IMR-90 (cell line): ENCODE data around the gene RASGRP1. TPM values are rescaled to one million over a fixed set of nuclear protein-coding genes. Genes with fewer than 3 reads are reported as not detected.

ENCODE experiments used
- ATAC-seq: fragments of 200-7000 bp; cut with Tn5 transposase; 2 replicates; pipeline ENCODE4 v1.9.1; 2020; ENCODE audit warnings: low read depth, mild to moderate bottlenecking, moderate library complexity
- BruUV-seq: library from RNA; stranded (reverse); fragments of 400-500 nt; replicated peaks from 2 replicates; lab custom pipeline; 2021; lab: Mats Ljungman, UMichigan
- CTCF ChIA-PET: fragments of 300-600 bp; formaldehyde crosslinking; extraction: SDS; loops from one replicate; lab custom pipeline; 2021; ENCODE audit warnings: antibody characterized with exemption; lab: Yijun Ruan, JAX
- POLR2A ChIA-PET: fragments of 300-600 bp; sonication (Branson Sonifier 250); formaldehyde crosslinking; loops from one replicate; lab custom pipeline; 2022; ENCODE audit warnings: antibody characterized with exemption; ENCODE audit not compliant: unreplicated experiment; lab: Charles Lee
- DNase-seq: peaks from one replicate; pipeline ENCODE4 v3.0.0; 2013
- H2AFZ ChIP-seq: replicated peaks from 2 replicates; pipeline ENCODE3; 2013; ENCODE audit warnings: low read length, mild to moderate bottlenecking; ENCODE audit not compliant: poor library complexity
- H2AK5ac ChIP-seq: 2 replicates; pipeline ENCODE4 v1.6.1; 2013; ENCODE audit warnings: low read depth, low read length, inconsistent platforms
- H2AK9ac ChIP-seq: replicated peaks from 2 replicates; pipeline ENCODE3; 2013; ENCODE audit warnings: mild to moderate bottlenecking, low read depth, low read length, moderate library complexity; ENCODE audit not compliant: poor library complexity
- H2BK120ac ChIP-seq: 2 replicates; pipeline ENCODE4 v1.6.1; 2013; ENCODE audit warnings: low read depth, low read length, inconsistent platforms
- H2BK15ac ChIP-seq: 3 replicates; pipeline ENCODE4 v1.6.1; 2013; ENCODE audit warnings: low read depth, low read length, inconsistent platforms
- H2BK20ac ChIP-seq: 2 replicates; pipeline ENCODE4 v1.6.1; 2013; ENCODE audit warnings: low read depth, mild to moderate bottlenecking, inconsistent platforms, low read length, moderate library complexity
- H2BK5ac ChIP-seq: 2 replicates; pipeline ENCODE4 v1.6.1; 2013; ENCODE audit warnings: mild to moderate bottlenecking, low read depth, low read length, inconsistent platforms; ENCODE audit not compliant: poor library complexity, severe bottlenecking
- H3K14ac ChIP-seq: replicated peaks from 2 replicates; pipeline ENCODE4 v1.6.1; 2013; ENCODE audit warnings: low read depth, low read length, inconsistent platforms
- H3K18ac ChIP-seq: 2 replicates; pipeline ENCODE4 v1.6.1; 2013; ENCODE audit warnings: low read depth, low read length, control low read depth
- H3K23ac ChIP-seq: 2 replicates; pipeline ENCODE4 v1.6.1; 2013; ENCODE audit warnings: low read depth, low read length, inconsistent platforms
- H3K27ac ChIP-seq: 2 replicates; pipeline ENCODE4 v1.5.1; 2013; ENCODE audit warnings: mild to moderate bottlenecking, control low read depth, low read length; ENCODE audit not compliant: insufficient read depth
- H3K27me3 ChIP-seq: 2 replicates; pipeline ENCODE4 v1.6.1; 2013; ENCODE audit warnings: low read length; ENCODE audit not compliant: control insufficient read depth, insufficient read depth
- H3K36me3 ChIP-seq: 2 replicates; pipeline ENCODE4 v1.6.1; 2013; ENCODE audit warnings: low read length, mixed read lengths; ENCODE audit not compliant: control insufficient read depth, insufficient read depth
- H3K4ac ChIP-seq: 2 replicates; pipeline ENCODE4 v1.6.1; 2013; ENCODE audit warnings: low read depth, low read length, inconsistent platforms
- H3K4me1 ChIP-seq: 2 replicates; pipeline ENCODE4 v1.6.1; 2013; ENCODE audit warnings: low read length, mixed read lengths; ENCODE audit not compliant: control insufficient read depth, insufficient read depth
- H3K4me2 ChIP-seq: 2 replicates; pipeline ENCODE4 v1.6.1; 2013; ENCODE audit warnings: low read depth, mild to moderate bottlenecking, control low read depth, low read length, moderate library complexity
- H3K4me3 ChIP-seq: 2 replicates; pipeline ENCODE4 v1.5.1; 2013; ENCODE audit warnings: low read depth, mild to moderate bottlenecking, control low read depth, low read length, moderate library complexity; ENCODE audit not compliant: insufficient read depth
- H3K56ac ChIP-seq: 2 replicates; pipeline ENCODE4 v1.6.1; 2013; ENCODE audit warnings: low read length, inconsistent platforms; ENCODE audit not compliant: insufficient read depth; ENCODE audit errors: extremely low read depth
- H3K79me1 ChIP-seq, 2 experiments: 2 replicates each; pipeline ENCODE4 v1.6.1; 2013; ENCODE audit warnings: low read length in 2 of 2, inconsistent platforms in 1 of 2, low read depth in 1 of 2
- H3K9ac ChIP-seq: 2 replicates; pipeline ENCODE4 v1.6.1; 2013; ENCODE audit warnings: low read depth, low read length, control low read depth
- H3K9me1 ChIP-seq: 2 replicates; pipeline ENCODE4 v1.6.1; 2013; ENCODE audit warnings: low read length, inconsistent platforms; ENCODE audit not compliant: insufficient read depth
- H3K9me3 ChIP-seq: 2 replicates; pipeline ENCODE4 v1.6.1; 2013; ENCODE audit warnings: low read length; ENCODE audit not compliant: control insufficient read depth, insufficient read depth
- H4K20me1 ChIP-seq: 2 replicates; pipeline ENCODE4 v1.6.1; 2013; ENCODE audit warnings: low read length, inconsistent platforms; ENCODE audit not compliant: insufficient read depth
- H4K5ac ChIP-seq: 2 replicates; pipeline ENCODE4 v1.6.1; 2013; ENCODE audit warnings: mild to moderate bottlenecking, low read depth, low read length, control low read depth
- H4K8ac ChIP-seq, 2 experiments: 2 replicates each; pipeline ENCODE4 v1.6.1; 2013; ENCODE audit warnings: low read depth in 2 of 2, low read length in 2 of 2, control low read depth in 1 of 2, inconsistent platforms in 1 of 2
- H4K91ac ChIP-seq: 2 replicates; pipeline ENCODE4 v1.6.1; 2013; ENCODE audit warnings: low read depth, low read length, inconsistent platforms; ENCODE audit not compliant: insufficient read depth
- BHLHE40 ChIP-seq: fragments of 150-350 bp; IDR thresholded peaks from 2 replicates; pipeline ENCODE4 v1.6.1; 2016; ENCODE audit warnings: mild to moderate bottlenecking, low read depth, low read length
- FOS ChIP-seq: fragments of 150-350 bp; IDR thresholded peaks from 2 replicates; pipeline ENCODE4 v1.6.1; 2016; ENCODE audit warnings: low read depth, low read length
- MXI1 ChIP-seq: IDR thresholded peaks from 2 replicates; pipeline ENCODE4 v1.6.1; 2012; ENCODE audit warnings: low read depth, mild to moderate bottlenecking, low read length, moderate library complexity, borderline replicate concordance
- RAD21 ChIP-seq: IDR thresholded peaks from 2 replicates; pipeline ENCODE4 v1.6.1; 2012; ENCODE audit warnings: low read length, improper control_type of control experiment
- WGBS, 2 experiments: methylation state at CpG; one replicate each; pipeline versions ENCODE4 v1.1.5 to v1.1.7; 2013; ENCODE audit warnings: missing lambda C conversion rate in 2 of 2; ENCODE audit not compliant: insufficient read length in 1 of 2; ENCODE audit errors: extremely low coverage in 2 of 2; 5-methylcytosine and 5-hydroxymethylcytosine counted together
- dilution Hi-C: fragments of 300-500 bp; cut with HindIII; formaldehyde crosslinking; loops from one replicate; pipeline ENCODE4 v1.14.3; 2018; ENCODE audit warnings: low sequenced_read_pairs; ENCODE audit not compliant: unreplicated experiment
- in situ Hi-C: fragments of 300-500 bp; cut with MboI; formaldehyde crosslinking; loops from 3 replicates; pipeline ENCODE4 v1.14.3; 2019; ENCODE audit warnings: low sequenced_read_pairs, inconsistent platforms, mixed read lengths
- intact Hi-C: fragments of 100-400 bp; cut with micrococcal nuclease; formaldehyde crosslinking; loops from 2 replicates; pipeline ENCODE4 v1.10.0; 2022
- polyA plus RNA-seq, 3 experiments: library from polyadenylated mRNA; depleted of rRNA; stranded (reverse); fragments of >200 nt; gene quantifications; 2 replicates each; pipeline ENCODE4 v1.2.3, GENCODE V29; 2012; ENCODE audit warnings: low replicate concordance in 1 of 3
- total RNA-seq: library from RNA; depleted of rRNA; stranded (reverse); fragments of >200 nt; gene quantifications from 2 replicates; pipeline ENCODE4 v1.2.3, GENCODE V29; 2012
- TF ChIP-seq, protein P1 (sequence below): fragments of 150-350 bp; IDR thresholded peaks from 2 replicates; pipeline ENCODE4 v1.6.1; 2016; ENCODE audit warnings: low read depth, mild to moderate bottlenecking, low read length, moderate library complexity, borderline replicate concordance

Gene RASGRP1
- total and polyA plus RNA-seq, 2 of the 4 experiments (the other 2 are of a cell fraction), result 1.4 to 3.2 TPM

DNA sequence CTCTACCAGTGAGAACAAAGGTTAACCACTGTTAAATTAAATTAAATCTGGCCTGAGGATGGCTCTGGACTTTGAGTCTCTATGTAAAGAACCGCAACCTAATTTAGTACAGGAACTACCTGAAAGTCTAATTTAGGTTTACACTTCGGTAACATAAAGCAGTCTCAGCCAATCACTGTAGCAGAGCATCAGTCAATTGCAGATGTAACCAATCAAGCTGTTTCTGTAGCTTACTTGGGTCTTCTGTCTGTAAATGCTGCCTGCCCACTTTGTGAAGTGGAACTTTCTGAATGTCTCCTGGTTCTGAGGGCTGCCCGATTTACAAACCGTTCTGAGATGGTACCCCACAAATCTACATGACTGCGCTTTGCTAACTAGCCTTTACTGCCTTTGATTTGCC lies 39.1 kb upstream of the RASGRP1 start:
- Histone ChIP-seq H3K9ac (no peak overlapping the region), H3K4me1 (no peaks in the 10 kb centered on the region), H3K4me2 (no peak overlapping the region), H2AK5ac (no peak overlapping the region), H3K18ac (no peak overlapping the region), H2AFZ (no peak overlapping the region), H3K9me1 (no peaks in the 10 kb centered on the region), H3K27ac (no peak overlapping the region), H2BK15ac (no peak overlapping the region), H3K79me1 (no peaks in the 10 kb centered on the region), H4K91ac (no peak overlapping the region), H3K56ac (no peak overlapping the region), H3K14ac (no peak overlapping the region), H4K8ac (no peak overlapping the region), H3K27me3 (peaks cover 66% of the 10 kb centered on the region), H2BK5ac (no peak overlapping the region), H2AK9ac (no peak overlapping the region), H2BK20ac (no peak overlapping the region), H3K23ac (no peak overlapping the region), H3K36me3 (no peaks in the 10 kb centered on the region), H3K4me3 (no peak overlapping the region), H2BK120ac (no peak overlapping the region), H3K4ac (no peak overlapping the region), H4K5ac (no peak overlapping the region), H4K20me1 (no peaks in the 10 kb centered on the region), H3K9me3 (no peaks in the 10 kb centered on the region)
- no peak for ATAC-seq
- no peak for DNase-seq
- WGBS, 2 experiments, result 100% methylated on average over 3 of the region's 5 CpGs; no CpG with 5 or more reads in 1 of the 2 experiments
- ChIA-PET POLR2A (no interaction called here), CTCF (no interaction called here)
- in situ Hi-C loops (no loop called here), dilution Hi-C loops (no loop called here), intact Hi-C loops (no loop called here)
- BruUV-seq, result no TSS peak
- TF ChIP-seq RAD21 (no peak), BHLHE40 (no peak), FOS (no peak), MXI1 (no peak)
- TF ChIP-seq, protein P1, sequence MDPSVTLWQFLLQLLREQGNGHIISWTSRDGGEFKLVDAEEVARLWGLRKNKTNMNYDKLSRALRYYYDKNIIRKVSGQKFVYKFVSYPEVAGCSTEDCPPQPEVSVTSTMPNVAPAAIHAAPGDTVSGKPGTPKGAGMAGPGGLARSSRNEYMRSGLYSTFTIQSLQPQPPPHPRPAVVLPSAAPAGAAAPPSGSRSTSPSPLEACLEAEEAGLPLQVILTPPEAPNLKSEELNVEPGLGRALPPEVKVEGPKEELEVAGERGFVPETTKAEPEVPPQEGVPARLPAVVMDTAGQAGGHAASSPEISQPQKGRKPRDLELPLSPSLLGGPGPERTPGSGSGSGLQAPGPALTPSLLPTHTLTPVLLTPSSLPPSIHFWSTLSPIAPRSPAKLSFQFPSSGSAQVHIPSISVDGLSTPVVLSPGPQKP, result no peak
